HepG2 (cell line): ENCODE results near the gene PCGF3. TPM values are rescaled to one million over a fixed set of nuclear protein-coding genes. Genes with fewer than 3 reads are reported as not detected.
A peak's percentile ranks its signal among the peaks of the same experiment; 100 is the strongest.

Experiments
- ATAC-seq: fragments of 200-7000 bp; cut with Tn5 transposase; 3 replicates; pipeline ENCODE4 v1.9.1; 2020; ENCODE audit warnings: mild to moderate bottlenecking, moderate library complexity
- BruUV-seq: library from RNA; stranded (reverse); fragments of 400-500 nt; replicated peaks from 2 replicates; lab custom pipeline; 2021; lab: Mats Ljungman, UMichigan
- CTCF ChIA-PET: fragments of 300-600 bp; formaldehyde crosslinking; extraction: SDS; loops from one replicate; lab custom pipeline; 2021; ENCODE audit warnings: low total read pairs, inconsistent platforms, low intra/inter-chr PET ratio; lab: Yijun Ruan, JAX
- POLR2A ChIA-PET: fragments of 350-600 bp; sonication (Branson Sonifier 250); formaldehyde crosslinking; loops from one replicate; lab custom pipeline; 2020; ENCODE audit warnings: antibody characterized with exemption, inconsistent platforms; lab: Yijun Ruan, JAX
- DNase-seq: peaks from one replicate; pipeline ENCODE4 v3.0.0-alpha.2; 2015; ENCODE audit warnings: low spot score
- FAIRE-seq: peaks from 3 replicates; lab custom pipeline; 2011; peaks lifted over from hg19 to GRCh38; lab: Jason Lieb, UNC
- H2AFZ ChIP-seq: one replicate; pipeline ENCODE4 v1.6.1; 2011; ENCODE audit warnings: low read length, inconsistent platforms
- H3K27ac ChIP-seq: fragments of 300-600 bp; 3 replicates; pipeline ENCODE4 v1.8.0; 2011; ENCODE audit warnings: mixed run types, mild to moderate bottlenecking, mixed read lengths, low read length, inconsistent platforms; ENCODE audit not compliant: insufficient read depth; ENCODE audit errors: extremely low read length
- H3K27me3 ChIP-seq, 2 experiments: fragments of 200-600 bp in 1 of 2; 2 replicates in 1 of 2; 3 replicates in 1 of 2; pipeline versions ENCODE4 v1.6.0 to v1.8.0; 2011; ENCODE audit warnings: low read length in 2 of 2, mild to moderate bottlenecking in 2 of 2, moderate library complexity in 2 of 2, inconsistent platforms in 1 of 2; ENCODE audit not compliant: insufficient read depth in 2 of 2, control insufficient read depth in 1 of 2
- H3K36me3 ChIP-seq, 2 experiments: fragments of 200-600 bp in 1 of 2; replicated peaks in 1 of 2; 2 replicates in 1 of 2; 3 replicates in 1 of 2; pipeline versions ENCODE4 v1.5.1 to v1.8.0; 2011; ENCODE audit warnings: low read length in 2 of 2, inconsistent platforms in 1 of 2; ENCODE audit not compliant: insufficient read depth in 2 of 2, control insufficient read depth in 1 of 2
- H3K4me1 ChIP-seq: 2 replicates; pipeline ENCODE4 v1.5.1; 2012; ENCODE audit warnings: low read length, inconsistent platforms; ENCODE audit not compliant: insufficient read depth
- H3K4me2 ChIP-seq: 2 replicates; pipeline ENCODE4 v1.6.0; 2011; ENCODE audit warnings: low read depth, low read length, inconsistent platforms
- H3K4me3 ChIP-seq, 3 experiments: fragments of 200-600 bp in 1 of 3; sonication (generic), shearing (Covaris generic) in 1 of 3; replicated peaks in 1 of 3; 2 replicates each; pipeline ENCODE4 v1.5.1; 2011 to 2016; ENCODE audit warnings: low read length in 3 of 3, inconsistent platforms in 2 of 3, low read depth in 2 of 3, mild to moderate bottlenecking in 2 of 3, control low read depth in 1 of 3, mixed read lengths in 1 of 3; ENCODE audit not compliant: insufficient read depth in 1 of 3
- H3K79me2 ChIP-seq: one replicate; pipeline ENCODE4 v1.6.1; 2011; ENCODE audit warnings: low read length, inconsistent platforms; ENCODE audit not compliant: insufficient read depth
- H3K9ac ChIP-seq: 2 replicates; pipeline ENCODE4 v1.6.0; 2011; ENCODE audit warnings: mild to moderate bottlenecking, low read depth, low read length, inconsistent platforms; ENCODE audit not compliant: insufficient read depth
- H3K9me3 ChIP-seq: 2 replicates; pipeline ENCODE4 v1.5.1; 2012; ENCODE audit warnings: mild to moderate bottlenecking, low read length
- H4K20me1 ChIP-seq: 2 replicates; pipeline ENCODE4 v1.6.0; 2011; ENCODE audit warnings: inconsistent platforms, mild to moderate bottlenecking, low read length, moderate library complexity; ENCODE audit not compliant: insufficient read depth
- ETV5 ChIP-seq: IDR thresholded peaks from 2 replicates; pipeline ENCODE4 v1.6.1; 2018; ENCODE audit warnings: missing biosample characterization, missing genetic modification reagents, inconsistent platforms, borderline replicate concordance
- FOXK2 ChIP-seq: fragments of 450-650 bp; IDR thresholded peaks from 2 replicates; pipeline ENCODE4 v1.6.1; 2016
- HIVEP1 ChIP-seq: sonication (generic); formaldehyde crosslinking; IDR thresholded peaks from 2 replicates; pipeline ENCODE4 v1.4.0; 2020; ENCODE audit warnings: mild to moderate bottlenecking, missing genetic modification reagents
- NCOA2 ChIP-seq: sonication (generic); formaldehyde crosslinking; IDR thresholded peaks from 2 replicates; pipeline ENCODE4 v1.8.0; 2022; ENCODE audit warnings: inconsistent platforms
- PRDM15 ChIP-seq: sonication (generic); formaldehyde crosslinking; IDR thresholded peaks from 2 replicates; pipeline ENCODE4 v1.4.0; 2020; ENCODE audit warnings: missing genetic modification reagents
- SCMH1 ChIP-seq: sonication (generic); formaldehyde crosslinking; IDR thresholded peaks from 2 replicates; pipeline ENCODE4 v1.9.0; 2021; ENCODE audit warnings: missing genetic modification reagents, mild to moderate bottlenecking, borderline replicate concordance
- SMC3 ChIP-seq: IDR thresholded peaks from 2 replicates; pipeline ENCODE4 v1.6.1; 2011; ENCODE audit warnings: low read length, improper control_type of control experiment
- YEATS4 ChIP-seq: sonication (generic); formaldehyde crosslinking; IDR thresholded peaks from 2 replicates; pipeline ENCODE4 v1.4.0; 2020; ENCODE audit warnings: missing genetic modification reagents, borderline replicate concordance
- ZNF136 ChIP-seq: sonication (generic); formaldehyde crosslinking; IDR thresholded peaks from 2 replicates; pipeline ENCODE4 v1.8.1; 2022; ENCODE audit warnings: low read depth, mild to moderate bottlenecking, moderate library complexity, missing genetic modification reagents
- ZNF205 ChIP-seq: IDR thresholded peaks from 2 replicates; pipeline ENCODE4 v1.6.1; 2018; ENCODE audit warnings: missing biosample characterization, missing genetic modification reagents
- ZNF24 ChIP-seq: fragments of 450-650 bp; IDR thresholded peaks from 2 replicates; pipeline ENCODE4 v1.6.1; 2017; ENCODE audit warnings: antibody characterized with exemption, mild to moderate bottlenecking
- ZNF777 ChIP-seq: sonication (generic); formaldehyde crosslinking; IDR thresholded peaks from 2 replicates; pipeline ENCODE4 v1.4.0; 2020; ENCODE audit warnings: missing genetic modification reagents
- ZNF839 ChIP-seq: sonication (generic); formaldehyde crosslinking; IDR thresholded peaks from 2 replicates; pipeline ENCODE4 v1.4.0; 2020; ENCODE audit warnings: missing genetic modification reagents, mild to moderate bottlenecking, borderline replicate concordance
- WGBS: methylation state at CpG from one replicate; pipeline ENCODE4 v1.1.6; 2017; ENCODE audit warnings: low lambda C conversion rate; 5-methylcytosine and 5-hydroxymethylcytosine counted together
- in situ Hi-C: cut with HindIII; loops from 2 replicates; pipeline ENCODE4 v1.10.0; 2017; ENCODE audit warnings: low pct_unique_long_range_greater_than_20kb; ENCODE audit not compliant: extremely low pct_ligation_motif_present
- intact Hi-C: fragments of 100-400 bp; cut with micrococcal nuclease; formaldehyde crosslinking; loops from one replicate; pipeline ENCODE4 v1.10.0; 2022; ENCODE audit not compliant: unreplicated experiment
- polyA plus RNA-seq, 8 experiments: library from polyadenylated mRNA; depleted of rRNA in 3 of 8; stranded (reverse) in 7 of 8; unstranded in 1 of 8; fragments of >200 nt; fragmentation: Illumina TruSeq in 4 of 8; extraction: Trizol in 4 of 8; gene quantifications; 2 replicates each; pipeline versions ENCODE4 v1.2.1 to v1.2.3, GENCODE V29; 2011 to 2016; ENCODE audit warnings: low read depth in 4 of 8, missing spikeins in 1 of 8, mixed read lengths in 1 of 8; ENCODE audit not compliant: insufficient read depth in 1 of 8
- total RNA-seq, 5 experiments: library from RNA; depleted of rRNA; stranded (reverse); fragments of >200 nt; fragmentation: Illumina TruSeq; extraction: Trizol; gene quantifications; 2 replicates each; pipeline ENCODE4 v1.2.3, GENCODE V29; 2016; ENCODE audit warnings: low read depth in 1 of 5
- TF ChIP-seq, protein P1 (sequence below): sonication (generic); formaldehyde crosslinking; IDR thresholded peaks from 2 replicates; pipeline ENCODE4 v1.5.1; 2020; ENCODE audit warnings: mild to moderate bottlenecking, missing genetic modification reagents
- TF ChIP-seq, protein P2 (sequence below): IDR thresholded peaks from 2 replicates; pipeline ENCODE4 v1.6.1; 2016; ENCODE audit warnings: mild to moderate bottlenecking, missing biosample characterization, missing genetic modification reagents

The PCGF3 gene
- total and polyA plus RNA-seq, 2 of the 13 experiments (the other 11 are each of a cell fraction or from before 2014, with no cell fraction given): 28.6 to 66.2 TPM

DNA sequence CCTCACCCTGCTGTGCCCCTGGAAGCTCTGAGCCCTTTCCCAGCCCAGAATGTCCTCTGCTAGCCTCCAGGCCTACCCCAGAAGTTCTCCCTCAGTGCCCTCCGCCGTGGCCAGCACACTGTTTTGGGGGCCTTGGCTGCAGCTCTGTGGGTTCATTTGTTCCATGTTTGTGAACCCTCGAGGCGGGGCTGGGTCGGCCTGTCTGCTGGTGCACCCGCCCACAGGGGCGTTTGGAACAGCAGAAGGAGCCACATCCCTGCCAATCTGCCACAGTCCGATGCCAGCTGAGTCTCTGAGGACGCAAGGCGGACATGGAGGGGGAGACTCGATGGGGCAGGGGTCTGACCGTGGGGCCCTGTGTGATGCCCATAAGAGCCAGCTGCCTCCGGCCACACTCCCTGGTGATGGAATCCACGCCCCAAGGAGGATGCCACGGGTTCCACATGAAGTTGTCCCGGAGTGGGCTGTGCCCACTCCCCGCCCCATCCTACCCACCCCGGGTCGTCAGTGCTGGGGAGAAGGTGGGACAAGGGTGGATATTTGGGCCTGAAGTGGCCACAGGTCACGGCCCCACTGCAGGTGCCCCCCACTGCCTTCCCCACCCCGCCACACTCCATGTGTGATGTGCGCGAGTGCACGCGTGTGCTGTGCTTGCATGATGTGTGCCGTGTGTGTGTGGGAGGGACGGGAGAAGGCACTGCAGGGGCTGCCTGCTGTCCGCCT is 38.6 kb upstream of the PCGF3 start:
- Histone ChIP-seq H3K4me1 (peaks cover 27% of the 10 kb centered on the region), H3K27ac (no peak overlapping the region), H3K4me2 (peak overlapping the region; percentile 55; the same call in 1 of the 2 replicates), H4K20me1 (no peaks in the 10 kb centered on the region), H3K27me3 (peaks cover 3 to 33% of the 10 kb centered on the region in 2 experiments; a peak in 4 of 5 replicates), H3K9ac (no peak overlapping the region), H2AFZ (no peak overlapping the region), H3K36me3 (peaks cover 3 to 7% of the 10 kb centered on the region in 2 experiments; a peak in 4 of 5 replicates), H3K9me3 (no peaks in the 10 kb centered on the region), H3K4me3 (no peak overlapping the region; a peak in 1 of 6 replicates), H3K79me2 (no peaks in the 10 kb centered on the region)
- no TSS peak for BruUV-seq
- DNase-seq (no peak), FAIRE-seq (no peak), ATAC-seq (peak; percentile 4)
- WGBS: 54% methylated on average over 11 of the region's 28 CpGs
- intact Hi-C loops (no loop called here), in situ Hi-C loops (no loop called here)
- ChIA-PET POLR2A (interaction anchor here (1.5 kb wide), 1 partner anchor 20 kb away, joined by 3 read pairs; no protein-coding TSS in a partner anchor), CTCF (no interaction called here)
- no peak for TF ChIP-seq ETV5 (CRISPR knock-in tag)
- TF ChIP-seq, protein P1, sequence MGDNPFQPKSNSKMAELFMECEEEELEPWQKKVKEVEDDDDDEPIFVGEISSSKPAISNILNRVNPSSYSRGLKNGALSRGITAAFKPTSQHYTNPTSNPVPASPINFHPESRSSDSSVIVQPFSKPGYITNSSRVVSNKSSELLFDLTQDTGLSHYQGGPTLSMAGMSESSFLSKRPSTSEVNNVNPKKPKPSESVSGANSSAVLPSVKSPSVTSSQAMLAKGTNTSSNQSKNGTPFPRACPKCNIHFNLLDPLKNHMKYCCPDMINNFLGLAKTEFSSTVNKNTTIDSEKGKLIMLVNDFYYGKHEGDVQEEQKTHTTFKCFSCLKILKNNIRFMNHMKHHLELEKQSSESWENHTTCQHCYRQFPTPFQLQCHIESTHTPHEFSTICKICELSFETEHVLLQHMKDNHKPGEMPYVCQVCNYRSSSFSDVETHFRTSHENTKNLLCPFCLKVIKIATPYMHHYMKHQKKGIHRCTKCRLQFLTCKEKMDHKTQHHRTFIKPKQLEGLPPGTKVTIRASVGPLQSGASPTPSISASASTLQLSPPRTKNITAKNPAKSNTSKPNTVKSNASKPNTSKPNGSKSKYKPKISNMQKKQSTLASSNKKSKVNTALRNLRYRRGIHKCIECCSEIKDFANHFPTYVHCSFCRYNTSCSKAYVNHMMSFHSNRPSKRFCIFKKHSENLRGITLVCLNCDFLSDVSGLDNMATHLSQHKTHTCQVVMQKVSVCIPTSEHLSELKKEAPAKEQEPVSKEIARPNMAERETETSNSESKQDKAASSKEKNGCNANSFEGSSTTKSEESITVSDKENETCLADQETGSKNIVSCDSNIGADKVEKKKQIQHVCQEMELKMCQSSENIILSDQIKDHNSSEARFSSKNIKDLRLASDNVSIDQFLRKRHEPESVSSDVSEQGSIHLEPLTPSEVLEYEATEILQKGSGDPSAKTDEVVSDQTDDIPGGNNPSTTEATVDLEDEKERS: no peak
- no peak for TF ChIP-seq ZNF839 (CRISPR knock-in tag)
- TF ChIP-seq ZNF24: no peak
- TF ChIP-seq NCOA2 (CRISPR knock-in tag): no peak
- TF ChIP-seq ZNF777 (CRISPR knock-in tag): no peak
- TF ChIP-seq PRDM15 (CRISPR knock-in tag): no peak
- TF ChIP-seq ZNF205: no peak
- no peak for TF ChIP-seq FOXK2
- TF ChIP-seq SMC3: no peak
- no peak for TF ChIP-seq YEATS4
- TF ChIP-seq HIVEP1 (CRISPR knock-in tag): no peak
- TF ChIP-seq, protein P2, sequence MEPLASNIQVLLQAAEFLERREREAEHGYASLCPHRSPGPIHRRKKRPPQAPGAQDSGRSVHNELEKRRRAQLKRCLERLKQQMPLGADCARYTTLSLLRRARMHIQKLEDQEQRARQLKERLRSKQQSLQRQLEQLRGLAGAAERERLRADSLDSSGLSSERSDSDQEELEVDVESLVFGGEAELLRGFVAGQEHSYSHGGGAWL: no peak
- no peak for TF ChIP-seq SCMH1
- TF ChIP-seq ZNF136 (CRISPR knock-in tag): no peak
